ENCODE data around the gene SFT2D3.

DNA sequence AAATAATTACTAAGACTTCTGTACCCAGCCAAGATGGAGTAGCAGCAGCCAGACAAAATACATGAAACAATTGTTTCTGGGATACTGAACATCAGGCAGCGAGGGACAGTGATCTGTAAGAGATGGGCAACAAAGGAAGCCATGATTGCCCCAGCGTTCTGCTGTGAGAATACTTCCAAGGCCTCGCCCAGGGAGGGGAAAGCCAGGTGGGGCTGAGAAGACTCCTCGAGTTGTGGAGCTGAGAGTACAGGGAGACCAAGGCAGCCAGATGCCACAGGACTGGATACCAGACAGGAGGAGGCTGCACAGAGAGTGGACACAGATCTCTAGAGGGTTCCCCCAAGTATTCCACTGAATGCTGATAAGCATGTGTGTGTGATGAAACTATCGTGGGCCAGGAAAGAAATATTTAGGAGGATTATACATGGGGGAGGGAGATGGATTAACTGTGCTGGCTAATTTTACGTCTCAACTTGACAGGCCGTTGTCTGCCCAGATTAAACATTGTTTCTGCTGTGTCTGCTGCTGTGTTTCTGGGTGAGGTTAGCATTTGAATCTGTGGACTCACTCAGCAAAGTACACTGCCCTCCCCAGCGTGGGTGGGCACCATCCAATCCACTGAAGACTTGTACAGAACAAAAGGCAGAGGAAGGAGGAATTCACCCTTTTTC lies 15.8 kb upstream of the SFT2D3 start:
- TF ChIP-seq ZNF274 (IDR thresholded peaks at IDR 0.05; ENCODE audit: low read depth, low read length) (no peak), YY1 (IDR thresholded peaks at IDR 0.05; ENCODE audit: insufficient read depth, insufficient read length) (no peak)
